Gastroesophageal sphincter (tissue), 3 donors: Measurements from ENCODE around the gene CCDC47.

Experiments used
- EP300 ChIP-seq: sonication (generic); formaldehyde crosslinking; IDR thresholded peaks from one replicate; pipeline ENCODE4 v1.6.1; 2017; ENCODE audit warnings: antibody characterized with exemption, mild to moderate bottlenecking
- POLR2A ChIP-seq, 2 donors: fragments of 450-650 bp; IDR thresholded peaks; one replicate each; pipeline ENCODE4 v1.6.1; 2017; ENCODE audit warnings: antibody characterized with exemption in 2 of 2, mild to moderate bottlenecking in 2 of 2, moderate library complexity in 1 of 2
- POLR2AphosphoS5 ChIP-seq: sonication (generic); formaldehyde crosslinking; IDR thresholded peaks from one replicate; pipeline ENCODE4 v1.6.1; 2017; ENCODE audit warnings: antibody characterized with exemption
- TF ChIP-seq, protein P1 (sequence below), 4 experiments: fragments of 200-600 bp in 2 of 4; fragments of 450-650 bp in 2 of 4; sonication (generic) in 1 of 4; IDR thresholded peaks; one replicate each; pipeline ENCODE4 v1.5.1; 2017 to 2019; ENCODE audit warnings: antibody characterized with exemption in 4 of 4, mild to moderate bottlenecking in 2 of 4, moderate library complexity in 2 of 4

DNA sequence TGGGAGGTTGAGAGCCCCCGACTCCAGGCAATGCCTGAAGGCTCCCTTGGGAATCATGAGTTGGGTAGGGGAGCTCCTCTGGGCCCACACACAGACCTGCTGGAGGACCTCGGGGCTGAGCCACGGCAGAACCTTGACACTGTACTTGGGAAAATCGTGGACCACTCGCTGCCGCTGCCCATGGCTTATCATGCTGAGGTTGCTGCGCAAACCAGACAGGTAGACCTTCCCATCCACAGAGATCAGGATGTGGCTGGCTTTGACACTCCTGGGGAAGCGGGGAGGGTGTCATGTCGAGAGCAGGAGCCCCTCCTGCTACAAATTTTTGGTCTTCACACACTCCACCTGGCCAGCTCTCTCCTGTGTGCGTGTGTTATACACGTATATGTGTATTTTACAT is 66.2 kb downstream of the CCDC47 start:
- TF ChIP-seq, protein P1, sequence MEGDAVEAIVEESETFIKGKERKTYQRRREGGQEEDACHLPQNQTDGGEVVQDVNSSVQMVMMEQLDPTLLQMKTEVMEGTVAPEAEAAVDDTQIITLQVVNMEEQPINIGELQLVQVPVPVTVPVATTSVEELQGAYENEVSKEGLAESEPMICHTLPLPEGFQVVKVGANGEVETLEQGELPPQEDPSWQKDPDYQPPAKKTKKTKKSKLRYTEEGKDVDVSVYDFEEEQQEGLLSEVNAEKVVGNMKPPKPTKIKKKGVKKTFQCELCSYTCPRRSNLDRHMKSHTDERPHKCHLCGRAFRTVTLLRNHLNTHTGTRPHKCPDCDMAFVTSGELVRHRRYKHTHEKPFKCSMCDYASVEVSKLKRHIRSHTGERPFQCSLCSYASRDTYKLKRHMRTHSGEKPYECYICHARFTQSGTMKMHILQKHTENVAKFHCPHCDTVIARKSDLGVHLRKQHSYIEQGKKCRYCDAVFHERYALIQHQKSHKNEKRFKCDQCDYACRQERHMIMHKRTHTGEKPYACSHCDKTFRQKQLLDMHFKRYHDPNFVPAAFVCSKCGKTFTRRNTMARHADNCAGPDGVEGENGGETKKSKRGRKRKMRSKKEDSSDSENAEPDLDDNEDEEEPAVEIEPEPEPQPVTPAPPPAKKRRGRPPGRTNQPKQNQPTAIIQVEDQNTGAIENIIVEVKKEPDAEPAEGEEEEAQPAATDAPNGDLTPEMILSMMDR (IDR thresholded peaks at IDR 0.05), result no peak
- TF ChIP-seq POLR2A (IDR thresholded peaks at IDR 0.05) (no peak), POLR2AphosphoS5 (no peak), EP300 (no peak)
